Tongue (tissue), 2 donors: ENCODE measurements around the gene PDZD2. TPM values are rescaled to one million over a fixed set of nuclear protein-coding genes. Genes with fewer than 3 reads are reported as not detected.
"Not testable (repeated sequence)": the region's sequence is repeated elsewhere in the genome, so short reads cannot be mapped to it uniquely, and the experiment has no call there.

ENCODE experiments used
- DNase-seq: peaks from one replicate; pipeline ENCODE4 v3.0.0-alpha.2; 2015
- total RNA-seq: library from RNA; depleted of rRNA; stranded (reverse); fragments of >200 nt; gene quantifications from one replicate; pipeline ENCODE4 v1.2.3, GENCODE V29; 2014

Gene PDZD2
- total RNA-seq, 1 donor from 2014 or later, result 28.6 TPM

DNA sequence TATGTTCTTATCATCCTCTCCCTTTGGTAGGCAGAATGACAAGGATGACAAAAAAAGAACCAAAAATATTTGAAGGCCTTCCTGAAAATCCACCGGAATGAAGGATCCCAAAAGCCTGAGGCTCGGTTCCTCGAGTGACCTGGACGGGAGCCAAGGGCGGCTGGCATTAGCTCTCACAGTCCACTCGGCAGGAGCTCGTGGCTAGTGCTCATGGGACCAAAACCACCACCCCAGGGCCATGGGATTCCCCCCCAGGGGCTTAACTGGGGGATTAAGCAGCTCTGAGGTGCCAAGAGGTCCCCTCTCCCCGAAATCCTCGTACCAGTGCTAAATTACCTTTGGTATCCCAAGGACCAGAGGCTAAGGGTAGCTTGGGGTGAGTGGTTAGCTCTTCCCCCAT lies 586 bp upstream of the PDZD2 start:
- no peak for DNase-seq

- no peak for DNase-seq
Measured at GRCh38 chr5:31639481-31640411, 815 bp downstream of the PDZD2 start.

DNA sequence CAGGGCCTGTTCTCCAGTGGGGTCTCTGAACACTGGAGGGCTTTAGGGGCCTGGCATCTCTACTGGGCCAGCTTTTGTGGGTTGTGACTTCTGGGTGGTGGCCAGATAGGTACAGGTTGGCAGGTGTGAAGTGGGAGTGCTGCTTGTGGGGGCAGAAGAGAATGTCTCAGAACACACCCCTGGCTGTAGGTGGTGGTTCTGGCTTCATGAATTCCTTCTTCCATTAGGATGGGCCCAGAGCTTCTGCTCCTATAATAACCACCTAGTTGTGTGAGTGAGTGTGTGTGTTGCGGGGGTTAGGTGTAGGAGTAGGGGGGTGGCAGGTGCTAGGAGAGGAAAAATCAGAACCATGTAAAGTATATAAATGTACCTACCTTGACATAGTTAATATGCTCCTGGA lies 1.6 kb downstream of the PDZD2 start:
- DNase-seq, result no peak

DNA sequence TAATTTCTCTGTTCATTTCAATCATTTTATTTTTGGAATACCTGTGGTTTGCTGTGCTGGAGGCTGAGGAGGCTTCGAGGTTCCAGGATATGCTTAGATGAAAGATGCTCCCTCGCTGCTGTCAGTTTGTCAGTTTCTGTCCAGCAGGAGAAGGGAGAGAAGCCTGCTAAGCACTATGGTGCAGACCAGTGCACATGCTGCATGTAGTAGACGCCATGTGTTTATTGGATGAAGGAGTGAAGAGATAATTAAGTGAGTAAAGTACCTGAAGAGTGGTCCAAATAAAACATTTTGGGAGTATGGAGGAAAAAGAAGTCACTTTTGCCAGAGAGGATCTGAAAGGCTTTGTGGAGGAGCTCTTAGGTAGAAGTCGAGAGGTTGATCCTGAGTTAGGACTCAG lies 2.1 kb downstream of the PDZD2 start:
- no peak for DNase-seq

DNA sequence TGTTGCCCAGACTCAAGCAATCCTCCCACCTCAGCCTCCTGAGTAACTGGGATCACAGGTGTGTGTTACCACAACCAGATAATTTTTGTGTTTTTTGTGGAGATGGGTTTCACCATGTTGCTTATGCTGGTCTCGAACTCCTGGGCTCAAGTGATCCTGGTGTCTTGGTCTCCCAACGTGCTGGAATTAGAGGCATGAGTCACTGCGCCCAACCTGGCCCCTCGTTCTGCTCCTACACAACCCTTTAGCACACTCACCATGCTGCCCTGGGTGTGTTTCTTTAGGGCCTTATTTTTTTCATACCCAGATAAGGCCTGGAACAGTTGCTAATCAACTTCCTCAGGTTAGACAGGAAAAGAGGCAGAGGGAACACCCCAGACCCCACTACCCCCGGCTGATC lies 2.6 kb downstream of the PDZD2 start:
- DNase-seq, result no peak

GRCh38 chr5:31645420-31646081 lies 6.6 kb downstream of the PDZD2 start:
- DNase-seq, result no peak

DNA sequence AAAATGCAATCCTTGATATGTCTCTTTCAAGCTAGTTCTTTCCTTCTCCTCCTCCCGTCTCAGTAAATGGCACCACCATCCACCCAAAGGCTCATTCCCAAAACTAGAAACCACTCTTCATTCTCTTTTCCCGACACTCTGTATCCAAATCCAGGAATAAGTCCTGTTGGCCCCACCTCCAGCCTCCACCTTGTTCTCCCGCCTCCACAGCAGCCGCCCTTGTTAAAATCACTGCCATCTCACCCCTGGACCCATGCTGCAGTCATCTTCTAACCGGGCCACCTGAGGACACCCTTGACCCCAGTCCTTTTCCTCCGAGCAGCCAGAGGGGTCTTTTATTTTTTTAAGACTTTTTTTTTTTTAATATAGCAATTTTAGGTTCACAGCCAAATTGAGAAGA lies 9.4 kb downstream of the PDZD2 start:
- no peak for DNase-seq

DNA sequence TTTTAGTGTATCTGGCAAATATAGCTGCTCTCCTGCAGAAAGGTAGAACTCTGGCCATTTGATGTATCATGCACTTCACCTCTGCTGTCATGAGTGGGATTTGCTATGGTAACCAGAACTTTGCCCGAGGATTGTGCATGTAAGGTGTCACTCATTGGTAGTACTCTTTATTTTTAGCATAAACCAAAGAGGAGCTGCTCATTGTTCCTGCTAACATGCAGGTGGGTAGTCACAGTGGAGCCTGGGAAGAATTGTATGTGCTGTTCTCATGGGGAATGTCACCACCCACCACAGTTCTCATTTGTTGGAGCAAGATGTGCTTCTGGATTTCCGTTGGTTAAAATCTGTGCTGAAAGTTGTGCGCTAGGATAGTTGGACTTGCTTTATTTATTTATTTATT lies 12.3 kb downstream of the PDZD2 start:
- no peak for DNase-seq

DNA sequence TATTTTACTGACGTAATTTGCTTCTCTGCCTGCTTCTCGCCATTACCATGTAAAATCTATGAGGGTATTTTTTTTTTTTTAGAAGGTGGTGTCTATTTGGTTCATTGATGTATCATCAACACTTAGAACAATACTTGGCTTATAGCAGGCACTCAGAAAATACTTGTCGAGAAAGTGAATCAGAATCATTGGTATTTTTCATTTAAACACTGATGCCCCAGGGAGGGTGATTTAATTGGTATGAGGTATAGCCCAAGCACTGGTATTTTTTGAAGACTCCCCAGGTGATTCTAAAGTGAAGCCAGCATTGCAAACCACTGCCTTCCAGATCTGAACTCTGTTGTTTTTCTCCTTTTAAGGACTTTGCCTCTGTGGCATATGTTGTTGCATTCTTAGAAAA lies 16.6 kb downstream of the PDZD2 start:
- DNase-seq, result no peak

GRCh38 chr5:31656806-31657205 lies 17.9 kb downstream of the PDZD2 start:
- no peak for DNase-seq

GRCh38 chr5:31657315-31657979 lies 18.5 kb downstream of the PDZD2 start:
- no peak for DNase-seq

DNA sequence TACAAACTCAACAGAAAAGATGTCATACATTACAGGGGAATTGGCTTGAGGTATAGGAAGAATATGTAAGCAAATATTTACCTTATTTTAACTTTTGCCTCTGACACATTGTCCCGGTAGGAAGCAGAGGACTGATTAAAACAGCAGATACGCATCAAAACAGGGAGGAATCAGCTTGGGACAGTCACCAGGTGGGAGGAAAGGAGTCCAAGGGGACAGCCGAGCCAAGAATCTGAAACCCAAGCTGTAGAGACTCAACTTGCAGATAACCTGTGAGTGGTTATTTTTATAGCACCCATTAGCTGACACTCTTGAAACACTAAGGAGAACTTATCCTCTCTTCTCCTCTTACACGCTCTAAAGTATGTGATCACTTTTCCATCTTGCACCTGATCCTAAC lies 22.3 kb downstream of the PDZD2 start:
- peak; percentile 25 for DNase-seq

DNA sequence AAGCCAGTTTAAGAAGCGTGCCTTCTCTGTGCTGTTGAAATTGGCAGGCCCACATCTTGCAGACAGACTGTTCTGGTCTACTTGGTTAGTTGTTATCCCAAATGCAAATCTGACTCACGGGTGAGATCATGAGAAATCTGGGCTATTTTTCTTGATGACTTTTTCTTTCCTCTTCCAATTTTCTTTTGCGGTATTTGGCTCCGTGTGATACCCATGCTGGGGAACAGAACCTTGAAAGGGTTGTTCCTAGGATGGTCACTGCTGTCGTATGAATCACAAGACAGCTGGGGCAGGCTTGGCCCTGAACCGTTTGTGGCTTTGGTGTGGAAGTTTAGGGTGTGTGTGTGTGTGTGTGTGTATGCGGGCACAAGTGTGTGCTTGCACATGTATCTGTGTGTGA lies 24.6 kb downstream of the PDZD2 start:
- DNase-seq, result no peak

- no peak for DNase-seq
Measured at GRCh38 chr5:31664566-31664965, 25.6 kb downstream of the PDZD2 start.

DNA sequence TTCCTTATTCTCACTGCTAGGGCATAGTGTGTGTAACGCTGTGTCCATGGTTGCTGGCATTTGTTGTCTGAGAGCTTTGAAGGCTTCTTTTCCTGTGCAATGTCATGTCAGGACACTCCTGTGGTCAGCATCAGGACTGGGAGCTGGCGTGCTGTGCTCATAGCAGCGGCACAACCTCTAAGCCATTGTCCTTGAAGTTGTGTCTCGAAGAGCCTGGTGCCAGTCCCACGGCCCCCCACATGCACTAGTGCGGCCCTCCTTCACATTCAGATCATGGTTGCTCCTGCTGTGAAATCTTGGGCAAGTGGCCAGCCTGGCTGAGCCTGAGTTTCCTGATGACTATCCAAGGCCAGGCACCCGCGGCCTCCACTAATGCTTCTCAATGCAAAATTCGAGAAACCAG lies 32.4 kb downstream of the PDZD2 start:
- no peak for DNase-seq

- DNase-seq, result no peak
Measured at GRCh38 chr5:31674371-31674951, 35.5 kb downstream of the PDZD2 start.

- no peak for DNase-seq
Measured at GRCh38 chr5:31675472-31675871, 36.5 kb downstream of the PDZD2 start.

DNA sequence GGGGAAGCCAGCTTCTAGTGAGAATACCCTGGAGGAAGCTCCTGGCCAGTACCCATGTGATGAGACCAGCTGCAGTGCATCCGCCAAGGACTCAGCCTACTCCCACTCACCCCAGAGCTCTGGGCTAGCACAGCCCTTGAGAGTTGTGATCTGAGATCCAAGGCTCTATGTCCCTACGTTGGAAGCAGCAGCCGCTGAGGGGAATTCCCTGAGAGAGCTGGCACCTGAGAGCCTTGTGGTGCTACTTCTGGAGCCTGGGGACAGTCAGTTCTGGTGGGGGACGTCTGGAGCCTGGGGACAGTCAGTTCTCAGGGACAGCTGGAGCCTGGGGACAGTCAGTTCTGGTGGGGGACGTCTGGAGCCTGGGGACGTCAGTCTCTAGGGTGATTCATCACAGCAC lies 39.2 kb downstream of the PDZD2 start:
- DNase-seq, result peak; percentile 20

DNA sequence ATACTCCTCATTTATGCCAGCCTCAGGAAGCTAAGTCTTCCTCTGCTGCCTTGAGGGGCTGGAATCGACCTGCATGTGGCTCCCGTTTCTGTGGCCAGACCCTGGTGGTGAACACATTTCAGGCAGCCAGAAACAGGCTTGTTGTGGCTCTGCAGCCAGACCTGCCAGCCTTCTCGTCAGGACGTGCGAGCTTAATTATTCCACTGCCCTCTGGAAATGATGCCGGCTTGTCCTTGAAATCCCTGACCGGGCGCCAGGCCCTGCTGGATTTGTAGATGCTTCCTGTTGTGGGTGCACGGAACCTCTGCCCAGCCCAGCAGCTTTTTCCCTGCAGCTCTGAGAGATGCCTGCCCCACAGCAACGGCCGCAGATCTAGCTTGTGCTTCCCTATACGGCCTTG lies 41.6 kb downstream of the PDZD2 start:
- no peak for DNase-seq

DNA sequence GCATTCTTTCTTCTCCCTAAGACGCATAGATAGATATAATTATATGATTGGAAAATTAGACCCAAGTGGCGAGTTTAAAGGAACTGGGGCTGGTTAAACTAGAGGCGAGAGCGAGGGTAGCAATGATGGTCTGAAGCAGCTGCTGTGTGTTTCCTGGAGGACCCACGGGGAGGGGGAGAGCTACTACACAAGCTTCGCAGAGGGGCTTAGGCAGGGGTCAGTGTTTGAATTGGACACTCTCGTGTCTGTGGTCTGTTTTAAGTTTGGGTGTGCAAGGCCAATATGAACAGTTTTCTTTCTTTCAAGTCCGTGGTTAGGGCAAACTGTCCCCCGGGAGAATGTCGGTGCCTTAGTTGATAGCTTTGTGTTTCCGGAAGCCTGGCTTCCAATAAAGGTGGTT lies 43.1 kb downstream of the PDZD2 start:
- DNase-seq, result peak; percentile 28

DNA sequence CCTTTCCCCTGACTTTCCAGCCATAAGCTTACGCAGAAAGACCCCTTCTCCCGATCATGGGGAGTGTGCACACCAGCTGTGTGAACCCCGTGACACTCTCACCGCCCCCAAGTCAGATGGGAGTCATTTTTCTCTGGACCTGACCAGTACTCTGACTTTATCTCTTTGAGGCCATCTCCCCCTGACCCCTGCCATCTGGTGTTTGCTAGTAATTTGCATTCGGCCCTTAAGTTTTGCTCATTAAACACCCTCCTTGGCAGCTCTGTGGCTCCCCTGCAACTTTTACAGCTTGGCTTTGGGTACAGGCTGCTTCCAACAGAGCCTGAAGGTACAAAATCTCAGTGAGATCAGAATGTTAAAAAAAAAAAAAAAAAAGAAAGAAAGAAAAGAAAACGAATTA lies 43.9 kb downstream of the PDZD2 start:
- DNase-seq, result no peak

- DNase-seq, result no peak
Measured at GRCh38 chr5:31688515-31689092, 49.7 kb downstream of the PDZD2 start.

- not testable (repeated sequence) for DNase-seq
Measured at GRCh38 chr5:31691408-31691807, 52.5 kb downstream of the PDZD2 start.
